ENCODE data around the gene CACNA2D1. TPM values are rescaled to one million over a fixed set of nuclear protein-coding genes. Genes with fewer than 3 reads are reported as not detected.

CACNA2D1 gene
- total and polyA plus RNA-seq, 9 of the 15 experiments (the other 6 are each of a cell fraction or from before 2014, with no cell fraction given), result 0.49 TPM; not detected in 8

- H3K4me1 ChIP-seq (replicated peaks in 1 of 2; ENCODE audit: control insufficient read depth in 2 of 2, insufficient read depth in 2 of 2, low read length in 2 of 2), result no peaks in the 10 kb centered on the region
- H3K9me1 ChIP-seq (ENCODE audit: control insufficient read depth, insufficient read depth, low read length), result no peaks in the 10 kb centered on the region
- TF ChIP-seq SIN3B (IDR thresholded peaks at IDR 0.05; ENCODE audit: low read depth) (no peak), SMARCC2 (IDR thresholded peaks at IDR 0.05; ENCODE audit: low read depth) (no peak), USF1 (CRISPR knock-in tag; IDR thresholded peaks at IDR 0.05) (no peak), POLR2AphosphoS5 (IDR thresholded peaks at IDR 0.05; ENCODE audit: control insufficient read depth, insufficient read depth, low read depth, low read length) (no peak), ZNF644 (tag; IDR thresholded peaks at IDR 0.05; ENCODE audit: low read depth) (no peak), USF2 (CRISPR knock-in tag; IDR thresholded peaks at IDR 0.05) (no peak), CHCHD3 (CRISPR knock-in tag; IDR thresholded peaks at IDR 0.05) (no peak), ZNF23 (CRISPR knock-in tag; IDR thresholded peaks at IDR 0.05) (no peak), HMBOX1 (IDR thresholded peaks at IDR 0.05) (no peak), EGR1 (conservative IDR thresholded peaks at IDR 0.05) (no peak), ZNF395 (CRISPR knock-in tag; IDR thresholded peaks at IDR 0.05) (no peak), ESRRA (IDR thresholded peaks at IDR 0.05; ENCODE audit: borderline replicate concordance, low read depth) (no peak), GTF2F1 (IDR thresholded peaks at IDR 0.05; ENCODE audit: low read depth, low read length) (no peak), ZNF830 (CRISPR knock-in tag; IDR thresholded peaks at IDR 0.05) (no peak)
- no peak overlapping the region for H2AFZ ChIP-seq (ENCODE audit: low read depth, low read length)
- H3K27me3 ChIP-seq (ENCODE audit: control insufficient read depth in 2 of 2, insufficient read depth in 2 of 2, low read length in 2 of 2), result no peaks in the 10 kb centered on the region
- no peak overlapping the region for H3K9ac ChIP-seq (ENCODE audit: insufficient read depth in 1 of 2, low read depth in 2 of 2, low read length in 2 of 2)
- no peak overlapping the region for H3K4me3 ChIP-seq
- no peak overlapping the region for H3K4me2 ChIP-seq (ENCODE audit: insufficient read depth, low read length)
- BruUV-seq (replicated peaks), result no TSS peak
- ATAC-seq, result no peak
- ChIA-PET POLR2A (no interaction called here), CTCF (ENCODE audit: low intra/inter-chr PET ratio) (no interaction called here)
- no peaks in the 10 kb centered on the region for H3K79me2 ChIP-seq (ENCODE audit: control insufficient read depth, insufficient read depth, low read length)
- 0% methylated on average over 6 of the region's 6 CpGs for WGBS (ENCODE audit: insufficient coverage, low coverage, missing lambda C conversion rate)
- no peak for DNase-seq (ENCODE audit: extremely low read depth in 1 of 4, low spot score in 3 of 4)
- no peaks in the 10 kb centered on the region for H3K36me3 ChIP-seq (ENCODE audit: control insufficient read depth, insufficient read depth, low read length)
- intact Hi-C loops (cut with micrococcal nuclease), result no loop called here
- in situ Hi-C loops (cut with MboI), result no loop called here
- H4K20me1 ChIP-seq (replicated peaks; ENCODE audit: control insufficient read depth, insufficient read depth, low read length), result no peaks in the 10 kb centered on the region
- no peaks in the 10 kb centered on the region; the same call in 1 of the 2 replicates for H3K9me3 ChIP-seq (replicated peaks; ENCODE audit: control insufficient read depth, insufficient read depth, low read depth, low read length)
- no peak for FAIRE-seq
- H3K27ac ChIP-seq (ENCODE audit: extremely low read depth, low read depth, low read length), result no peak overlapping the region
Observed at GRCh38 chr7:81934596-81935301, 508.8 kb downstream of the CACNA2D1 start.

Measured in K562 (cell line).